H1 (cell line): ENCODE results near the gene MAN1A2.
"Not testable (repeated sequence)": the region's sequence is repeated elsewhere in the genome, so short reads cannot be mapped to it uniquely, and the experiment has no call there.

ENCODE experiments used
- BACH1 ChIP-seq: IDR thresholded peaks from 2 replicates; pipeline ENCODE4 v1.6.1; 2012; ENCODE audit warnings: low read length, improper control_type of control experiment
- CTCF ChIP-seq, 3 experiments: IDR thresholded peaks; 1 replicate in 2 of 3; 2 replicates in 1 of 3; pipeline versions ENCODE4 v1.5.1 to v1.6.1; 2011; ENCODE audit warnings: low read length in 3 of 3, mild to moderate bottlenecking in 3 of 3, inconsistent platforms in 2 of 3, low read depth in 1 of 3, moderate library complexity in 1 of 3; ENCODE audit not compliant: insufficient read depth in 1 of 3; ENCODE audit errors: control extremely low read depth in 1 of 3
- EZH2 ChIP-seq: fragments of 200-600 bp; sonication (generic); IDR thresholded peaks from 2 replicates; pipeline ENCODE4 v1.7.1; 2012; ENCODE audit warnings: low read depth, mild to moderate bottlenecking, moderate library complexity, low read length, inconsistent platforms; ENCODE audit not compliant: severe bottlenecking
- HDAC2 ChIP-seq, 2 experiments: fragments of 300-600 bp in 1 of 2; sonication (generic) in 1 of 2; IDR thresholded peaks; 2 replicates each; pipeline ENCODE4 v1.6.1; 2011 to 2012; ENCODE audit warnings: low read depth in 2 of 2, low read length in 2 of 2, mild to moderate bottlenecking in 2 of 2, moderate library complexity in 2 of 2, borderline replicate concordance in 1 of 2, inconsistent platforms in 1 of 2
- JUND ChIP-seq: IDR thresholded peaks from 2 replicates; pipeline ENCODE4 v1.6.1; 2011; ENCODE audit warnings: mild to moderate bottlenecking, improper control_type of control experiment, low read length
- NRF1 ChIP-seq: IDR thresholded peaks from 2 replicates; pipeline ENCODE4 v1.6.1; 2011; ENCODE audit warnings: mild to moderate bottlenecking, low read depth, low read length, improper control_type of control experiment
- POLR2A ChIP-seq, 2 experiments: IDR thresholded peaks; 1 replicate in 1 of 2; 2 replicates in 1 of 2; pipeline ENCODE4 v1.6.1; 2011; ENCODE audit warnings: low read depth in 2 of 2, low read length in 2 of 2, mild to moderate bottlenecking in 2 of 2; ENCODE audit errors: control extremely low read depth in 1 of 2
- POLR2AphosphoS5 ChIP-seq: IDR thresholded peaks from 2 replicates; pipeline ENCODE4 v1.6.1; 2011; ENCODE audit warnings: low read depth, low read length
- USF2 ChIP-seq: IDR thresholded peaks from 2 replicates; pipeline ENCODE4 v1.6.1; 2011; ENCODE audit warnings: low read length, improper control_type of control experiment
- ZNF274 ChIP-seq: IDR thresholded peaks from 2 replicates; pipeline ENCODE4 v1.7.0; 2012; ENCODE audit warnings: low read length, borderline replicate concordance; ENCODE audit errors: extremely low read depth

- TF ChIP-seq CTCF (IDR thresholded peaks at IDR 0.05; ENCODE audit: control extremely low read depth in 1 of 3, insufficient read depth in 1 of 3, low read depth in 1 of 3, low read length in 3 of 3); EZH2; ZNF274; POLR2AphosphoS5; HDAC2 (IDR thresholded peaks at IDR 0.05; ENCODE audit: borderline replicate concordance in 1 of 2, low read depth in 2 of 2, low read length in 2 of 2); JUND; USF2; POLR2A (IDR thresholded peaks at IDR 0.05; ENCODE audit: control extremely low read depth in 1 of 2, low read depth in 2 of 2, low read length in 2 of 2); NRF1; BACH1: not testable (repeated sequence)
Observed at GRCh38 chr1:117326035-117326434, 41.2 kb upstream of the MAN1A2 start.
